OCI-LY1 (cell line): ENCODE results near the gene NELL1.

Experiments
- EZH2 ChIP-seq: fragments of 200-600 bp; sonication (generic), shearing (Covaris generic); IDR thresholded peaks from 2 replicates; pipeline ENCODE4 v1.8.0; 2017; ENCODE audit warnings: borderline replicate concordance, mixed run types, mild to moderate bottlenecking, antibody characterized with exemption, low read length, moderate library complexity, mixed read lengths
- TF ChIP-seq, protein P1 (sequence below): fragments of 200-600 bp; sonication (generic), shearing (Covaris generic); IDR thresholded peaks from 2 replicates; pipeline ENCODE4 v1.5.1; 2017; ENCODE audit warnings: mild to moderate bottlenecking, antibody characterized with exemption, low read length, moderate library complexity, mixed read lengths

DNA sequence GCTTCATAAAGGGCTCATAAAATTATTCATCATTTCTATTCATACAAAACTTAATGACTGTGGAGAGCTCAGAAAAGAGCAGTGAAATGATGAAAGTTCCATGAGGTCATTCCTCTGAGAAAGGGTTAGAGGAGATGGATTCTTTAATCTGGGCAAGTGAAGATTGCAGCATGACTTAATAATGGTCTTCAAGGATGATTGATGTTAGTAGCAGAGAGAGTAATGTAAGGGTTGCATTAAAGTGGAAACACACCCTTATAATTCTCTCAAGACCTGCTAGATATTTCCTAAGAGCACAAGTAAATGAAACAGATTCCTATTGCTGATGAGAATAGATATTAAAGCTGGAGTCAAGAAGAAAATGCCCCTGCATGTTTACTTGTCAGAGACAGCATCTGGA, 811.9 kb downstream of the NELL1 start:
- TF ChIP-seq, protein P1, sequence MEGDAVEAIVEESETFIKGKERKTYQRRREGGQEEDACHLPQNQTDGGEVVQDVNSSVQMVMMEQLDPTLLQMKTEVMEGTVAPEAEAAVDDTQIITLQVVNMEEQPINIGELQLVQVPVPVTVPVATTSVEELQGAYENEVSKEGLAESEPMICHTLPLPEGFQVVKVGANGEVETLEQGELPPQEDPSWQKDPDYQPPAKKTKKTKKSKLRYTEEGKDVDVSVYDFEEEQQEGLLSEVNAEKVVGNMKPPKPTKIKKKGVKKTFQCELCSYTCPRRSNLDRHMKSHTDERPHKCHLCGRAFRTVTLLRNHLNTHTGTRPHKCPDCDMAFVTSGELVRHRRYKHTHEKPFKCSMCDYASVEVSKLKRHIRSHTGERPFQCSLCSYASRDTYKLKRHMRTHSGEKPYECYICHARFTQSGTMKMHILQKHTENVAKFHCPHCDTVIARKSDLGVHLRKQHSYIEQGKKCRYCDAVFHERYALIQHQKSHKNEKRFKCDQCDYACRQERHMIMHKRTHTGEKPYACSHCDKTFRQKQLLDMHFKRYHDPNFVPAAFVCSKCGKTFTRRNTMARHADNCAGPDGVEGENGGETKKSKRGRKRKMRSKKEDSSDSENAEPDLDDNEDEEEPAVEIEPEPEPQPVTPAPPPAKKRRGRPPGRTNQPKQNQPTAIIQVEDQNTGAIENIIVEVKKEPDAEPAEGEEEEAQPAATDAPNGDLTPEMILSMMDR: no peak
- TF ChIP-seq EZH2: no peak
